Ammon's horn (tissue), 1 donor: Measurements from ENCODE around the gene CEP85.
"Not testable (repeated sequence)": the region's sequence is repeated elsewhere in the genome, so short reads cannot be mapped to it uniquely, and the experiment has no call there.

ENCODE experiments used
- DNase-seq: peaks from one replicate; pipeline ENCODE4 v3.0.0-alpha.2; 2016; ENCODE audit warnings: low spot score

CEP85 gene

GRCh38 chr1:26290882-26291261 is 56.9 kb downstream of the CEP85 start:
- no peak for DNase-seq

DNA sequence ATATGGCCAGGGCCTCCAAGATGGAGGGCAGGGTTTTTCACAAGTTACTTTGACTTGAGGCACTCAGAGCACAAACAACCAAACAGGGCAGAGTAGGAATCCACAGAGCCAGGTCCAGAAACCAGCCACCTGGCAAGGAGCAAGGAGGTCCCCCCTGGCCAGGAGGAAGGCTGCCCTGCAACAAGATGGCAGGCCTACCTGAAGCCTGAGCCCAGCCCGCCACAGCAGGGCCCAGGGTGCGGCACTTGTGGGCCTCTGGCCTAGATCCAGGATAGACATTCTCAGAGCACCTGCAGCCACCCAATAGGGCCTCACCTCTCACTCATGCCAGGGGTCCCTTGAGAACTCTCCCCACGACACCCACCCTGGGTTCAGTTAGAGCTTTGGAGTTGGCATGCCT is 57.4 kb downstream of the CEP85 start:
- no peak for DNase-seq

- DNase-seq, result no peak
Measured at GRCh38 chr1:26291939-26292338, 57.9 kb downstream of the CEP85 start.

DNA sequence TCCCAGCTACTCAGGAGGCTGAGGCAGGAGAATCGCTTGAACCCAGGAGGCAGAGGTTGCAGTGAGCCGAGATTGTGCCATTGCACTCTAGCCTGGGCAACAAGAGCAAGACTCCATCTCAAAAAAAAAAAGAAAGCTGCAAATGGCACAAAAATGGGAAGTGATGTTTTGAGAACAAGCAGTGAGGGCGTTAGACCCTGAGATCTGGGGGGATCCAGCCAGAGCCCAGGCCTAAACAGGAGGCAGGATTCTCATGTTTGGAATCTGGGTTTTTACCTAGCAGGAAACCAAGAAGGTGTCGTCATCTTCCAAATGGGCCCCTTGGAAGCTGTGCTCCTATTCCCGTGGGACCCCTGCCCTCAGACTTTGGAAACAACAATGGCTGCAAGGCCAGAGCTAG is 58.7 kb downstream of the CEP85 start:
- not testable (repeated sequence) for DNase-seq

DNA sequence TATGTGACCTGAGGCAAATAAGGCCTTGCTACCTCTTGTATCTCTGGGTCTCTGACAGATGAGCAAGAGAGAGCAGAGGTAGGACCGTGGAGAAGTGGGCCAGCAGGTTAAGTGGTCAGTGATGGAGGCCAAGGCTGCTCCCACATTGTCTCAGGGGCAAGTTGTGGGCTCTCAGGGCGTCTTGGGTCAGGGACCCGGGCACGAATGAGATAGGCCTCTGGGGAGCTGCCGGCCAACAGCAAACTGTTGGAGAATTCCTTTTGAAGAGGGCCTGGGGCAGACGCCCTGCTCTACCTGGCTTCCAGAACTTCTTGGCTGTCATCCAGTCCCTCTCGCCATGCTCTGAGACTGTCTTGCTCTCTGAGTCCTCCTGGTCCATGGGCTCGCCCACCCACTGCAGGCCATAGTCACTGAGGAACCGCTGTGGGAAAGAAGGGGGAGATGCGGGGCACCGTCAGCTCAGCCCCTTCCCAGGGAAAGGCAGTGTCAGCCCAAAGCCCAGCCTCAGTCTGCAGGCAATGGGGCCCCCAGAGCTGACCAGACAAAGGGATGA is 60.0 kb downstream of the CEP85 start:
- no peak for DNase-seq

GRCh38 chr1:26295194-26296138 is 61.5 kb downstream of the CEP85 start:
- DNase-seq, result no peak

DNA sequence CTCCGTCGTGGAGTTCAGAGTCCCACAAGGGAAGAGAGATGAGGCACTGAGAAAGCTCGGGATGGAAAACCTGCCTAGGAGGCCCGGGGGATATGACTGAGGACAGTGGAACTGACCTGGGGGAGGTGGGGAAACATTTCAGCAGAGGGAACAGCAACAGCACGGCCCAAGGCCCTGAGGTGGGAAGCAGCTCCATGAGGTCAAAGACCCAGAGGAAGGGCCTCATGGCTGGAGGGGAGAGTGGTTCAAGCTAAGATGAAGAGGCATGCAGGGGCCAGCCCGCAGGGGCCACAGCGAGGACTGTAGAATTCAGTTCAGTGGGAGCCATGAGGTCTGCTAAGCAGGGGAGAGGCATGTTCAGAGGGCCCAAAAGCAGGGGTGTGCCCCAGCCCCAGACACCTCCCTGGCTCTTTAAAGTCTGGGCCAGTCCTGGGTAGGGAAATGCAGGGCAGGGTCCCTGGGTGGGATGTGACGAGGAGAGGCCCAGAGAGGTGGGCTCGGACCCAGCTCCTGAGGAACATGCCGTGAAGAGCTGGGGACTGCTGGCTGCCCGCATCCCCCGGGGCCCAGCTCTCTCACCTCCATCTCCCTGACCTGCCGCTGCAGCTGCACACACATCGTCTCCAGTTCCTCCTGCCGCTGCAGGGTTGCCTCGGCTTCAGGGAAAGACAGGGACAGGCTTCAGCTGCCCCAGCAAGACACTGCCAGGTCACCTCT is 62.5 kb downstream of the CEP85 start:
- no peak for DNase-seq

DNA sequence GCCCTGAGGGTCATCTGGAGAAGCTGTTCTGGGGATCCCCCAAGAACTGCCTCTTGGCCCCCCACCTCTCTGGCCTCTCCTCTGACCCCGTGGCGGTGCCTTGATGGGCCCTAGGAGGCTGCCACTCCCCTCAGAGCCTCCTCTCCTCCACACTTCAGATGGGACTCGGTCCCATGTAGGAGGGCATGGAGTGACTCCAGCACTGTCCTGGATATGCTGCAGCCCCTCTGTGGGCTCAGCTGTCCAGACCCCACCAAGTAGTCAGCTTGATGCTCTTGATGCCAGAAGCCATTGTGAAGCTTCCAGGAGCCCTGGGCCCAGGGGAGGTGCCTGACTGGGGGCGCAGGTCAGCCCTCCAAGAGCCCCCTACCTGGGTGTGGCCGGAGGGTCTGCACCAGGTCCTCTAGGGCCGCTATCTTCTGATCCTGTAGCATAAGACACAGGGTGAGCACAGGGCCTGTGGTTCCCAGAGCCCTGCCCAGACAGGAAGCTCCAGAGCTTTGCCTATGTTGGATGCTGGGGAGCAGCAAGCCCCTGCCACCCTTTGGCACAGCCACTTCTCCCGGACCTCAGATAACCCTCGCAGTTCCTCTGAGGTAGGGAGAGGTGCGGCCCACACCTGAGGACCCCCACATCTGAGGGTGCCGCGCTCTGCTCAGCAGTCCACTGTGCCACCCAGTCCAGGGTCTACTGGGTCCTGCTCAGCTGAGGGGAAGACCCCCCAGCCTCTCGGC is 63.2 kb downstream of the CEP85 start:
- no peak for DNase-seq

DNA sequence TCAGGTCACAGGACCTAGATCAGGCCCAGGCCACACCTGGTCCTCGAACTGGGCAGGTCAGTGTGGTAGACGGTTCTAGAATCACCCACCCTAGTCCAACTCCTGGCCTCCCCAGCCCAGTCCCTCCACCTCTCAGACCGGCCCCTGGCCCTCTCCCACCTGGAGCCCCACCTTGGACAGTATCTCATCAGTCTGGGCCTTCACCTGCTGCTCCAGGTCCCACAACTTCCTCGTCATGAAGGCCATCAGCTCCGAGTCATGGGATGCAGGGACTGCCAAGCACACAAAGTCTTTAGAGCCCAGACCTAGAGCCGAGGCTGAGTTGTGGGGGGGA is 63.8 kb downstream of the CEP85 start:
- DNase-seq, result no peak

DNA sequence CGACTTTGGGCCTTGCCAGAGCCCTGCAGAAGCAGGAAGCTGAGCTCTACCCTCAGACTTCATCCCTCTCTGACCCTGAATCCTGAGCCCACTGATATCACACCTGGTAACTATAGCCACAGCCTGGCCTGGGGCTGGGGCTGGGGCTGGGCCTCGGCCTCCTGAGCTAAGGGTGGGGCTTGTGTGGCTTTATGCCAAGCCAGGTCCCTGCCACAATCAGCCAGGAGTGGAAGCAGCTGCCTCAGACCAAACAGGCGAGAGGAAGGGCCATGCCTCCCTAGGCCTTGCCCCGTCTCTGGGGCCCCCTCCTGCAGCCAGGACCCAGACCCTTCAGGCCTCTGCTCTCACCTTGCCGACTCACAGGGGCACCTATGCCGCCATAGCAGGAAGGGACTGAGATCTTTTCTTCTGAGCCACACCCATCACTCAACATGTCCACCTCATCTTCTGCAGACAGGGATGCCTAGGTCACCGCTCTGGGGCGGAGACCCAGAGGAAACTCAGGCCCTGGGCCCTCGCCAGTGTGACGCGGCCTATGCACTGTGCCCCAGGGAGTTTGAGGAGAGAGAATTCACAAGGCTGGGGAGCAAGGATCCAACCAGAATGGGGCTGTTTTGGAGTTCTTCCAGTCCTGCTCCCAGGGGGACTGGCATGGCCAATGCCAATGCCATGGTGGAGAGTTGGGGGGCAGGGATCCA is 66.7 kb downstream of the CEP85 start:
- no peak for DNase-seq

- no peak for DNase-seq
Measured at GRCh38 chr1:26302733-26303405, 68.9 kb downstream of the CEP85 start.

GRCh38 chr1:26305667-26306289 is 71.8 kb downstream of the CEP85 start:
- DNase-seq, result no peak

DNA sequence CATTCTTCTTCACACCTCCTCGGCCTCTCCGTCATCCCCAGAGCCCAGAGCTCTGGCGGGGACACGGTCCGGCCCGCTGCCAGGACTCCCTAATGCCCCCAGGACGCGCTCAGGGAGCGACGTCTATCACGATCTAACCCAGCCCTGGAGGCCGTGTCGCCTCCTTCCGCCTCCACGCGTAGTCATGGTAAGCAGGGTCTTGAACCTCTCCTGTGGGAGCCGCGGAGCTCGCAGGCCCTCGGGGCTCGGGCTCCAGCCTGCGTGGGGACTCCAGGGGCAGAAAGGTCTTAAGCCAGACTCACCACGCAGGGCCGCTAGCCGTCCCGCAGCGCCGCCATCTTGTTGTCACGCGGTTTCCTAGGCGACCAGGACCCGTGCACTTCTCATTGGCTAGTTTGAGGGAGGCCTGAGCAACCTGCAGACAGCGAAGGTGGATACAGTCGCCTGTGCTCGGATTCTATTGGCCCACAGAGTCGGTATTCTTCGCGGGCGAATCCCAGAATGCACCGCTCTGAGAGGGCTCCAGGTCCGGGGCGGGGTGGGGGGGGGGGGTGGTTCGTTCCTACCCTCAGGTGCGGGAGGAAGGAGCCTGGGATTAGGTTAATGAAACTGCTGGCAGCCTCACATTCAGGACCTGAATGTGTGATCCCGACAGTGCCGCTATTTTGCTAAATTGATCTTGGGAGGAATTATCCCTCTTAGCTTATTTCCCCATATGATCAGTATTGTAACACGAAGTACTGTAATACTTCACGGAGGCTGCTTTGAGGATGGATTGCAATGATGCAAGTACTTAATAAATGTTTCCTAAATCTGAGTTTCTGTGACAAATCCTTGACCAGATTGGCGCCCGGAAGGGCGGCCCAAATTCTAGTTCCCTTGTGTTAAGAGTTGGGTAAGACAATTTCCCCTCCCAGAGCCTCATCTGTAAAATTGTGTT is 72.6 kb downstream of the CEP85 start, which contains the start of gene UBXN11:
Gene UBXN11 (minus strand): TSS at position 347 of the 940 bp plus-strand sequence. CDS start 3,753 bp downstream, outside the sequence.
- peak; percentile 95 for DNase-seq

DNA sequence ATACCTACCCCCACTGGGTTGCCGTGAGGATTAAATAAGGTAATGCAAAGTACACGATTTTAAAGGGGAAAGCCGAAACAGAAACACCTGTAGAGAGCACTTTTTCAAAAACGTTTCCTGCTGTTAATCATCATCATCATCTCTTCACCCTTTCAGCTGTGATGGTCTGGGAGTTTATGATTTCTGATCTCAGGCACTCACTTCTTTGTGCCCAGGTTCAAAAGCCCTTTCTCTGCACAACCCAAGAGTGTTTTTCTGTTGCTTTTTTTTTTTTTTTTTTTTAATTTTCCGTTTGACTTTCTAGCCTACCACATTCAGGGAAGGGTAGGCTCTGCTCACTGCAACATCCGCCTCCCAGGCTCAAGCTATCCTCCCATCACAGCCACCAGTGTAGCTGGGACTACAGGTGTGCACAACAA is 73.4 kb downstream of the CEP85 start:
- no peak for DNase-seq

DNA sequence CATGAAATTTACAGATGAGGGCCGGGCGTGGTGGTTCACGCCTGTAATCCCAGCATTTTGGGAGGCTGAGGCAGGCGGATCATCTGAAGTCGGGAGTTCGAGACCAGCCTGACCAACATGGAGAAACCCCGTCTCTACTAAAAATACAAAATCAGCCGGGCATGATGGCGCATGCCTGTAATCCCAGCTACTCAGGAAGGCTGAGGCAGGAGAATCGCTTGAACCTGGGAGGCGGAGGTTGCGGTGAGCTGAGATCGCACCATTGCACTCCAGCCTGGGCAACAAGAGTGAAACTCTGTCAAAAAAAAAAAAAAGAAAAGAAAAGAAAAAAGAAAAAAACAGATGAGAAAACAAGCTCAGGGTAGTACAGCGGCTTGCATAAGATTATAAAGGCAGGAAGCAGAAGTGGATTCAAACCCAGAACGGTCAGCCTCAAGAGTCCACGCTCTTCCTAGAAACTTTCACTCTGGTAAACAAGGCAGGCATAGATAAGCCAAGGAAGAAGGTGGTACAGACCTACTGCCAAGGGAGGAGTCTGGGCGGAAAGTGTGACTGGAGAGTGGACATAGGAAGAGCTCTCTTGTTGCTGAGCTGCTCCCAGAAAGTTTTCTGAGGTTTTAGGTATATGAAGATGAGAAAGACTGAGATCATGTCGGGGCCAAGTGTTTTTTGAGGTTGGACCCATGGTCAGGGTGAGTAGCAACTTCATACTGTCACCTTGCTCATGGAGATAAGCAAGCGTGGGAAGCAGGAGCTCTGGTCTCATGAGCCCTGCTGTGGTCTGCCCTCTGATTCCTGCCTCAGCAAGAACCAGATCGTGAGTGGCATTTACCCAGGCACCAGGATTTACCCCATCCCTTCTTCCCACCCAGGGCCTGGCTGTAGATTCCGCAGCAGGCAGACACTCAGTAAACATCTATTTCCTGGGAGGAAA is 74.2 kb downstream of the CEP85 start:
- DNase-seq, result not testable (repeated sequence)

- no peak for DNase-seq
Measured at GRCh38 chr1:26314501-26314900, 80.5 kb downstream of the CEP85 start.

DNA sequence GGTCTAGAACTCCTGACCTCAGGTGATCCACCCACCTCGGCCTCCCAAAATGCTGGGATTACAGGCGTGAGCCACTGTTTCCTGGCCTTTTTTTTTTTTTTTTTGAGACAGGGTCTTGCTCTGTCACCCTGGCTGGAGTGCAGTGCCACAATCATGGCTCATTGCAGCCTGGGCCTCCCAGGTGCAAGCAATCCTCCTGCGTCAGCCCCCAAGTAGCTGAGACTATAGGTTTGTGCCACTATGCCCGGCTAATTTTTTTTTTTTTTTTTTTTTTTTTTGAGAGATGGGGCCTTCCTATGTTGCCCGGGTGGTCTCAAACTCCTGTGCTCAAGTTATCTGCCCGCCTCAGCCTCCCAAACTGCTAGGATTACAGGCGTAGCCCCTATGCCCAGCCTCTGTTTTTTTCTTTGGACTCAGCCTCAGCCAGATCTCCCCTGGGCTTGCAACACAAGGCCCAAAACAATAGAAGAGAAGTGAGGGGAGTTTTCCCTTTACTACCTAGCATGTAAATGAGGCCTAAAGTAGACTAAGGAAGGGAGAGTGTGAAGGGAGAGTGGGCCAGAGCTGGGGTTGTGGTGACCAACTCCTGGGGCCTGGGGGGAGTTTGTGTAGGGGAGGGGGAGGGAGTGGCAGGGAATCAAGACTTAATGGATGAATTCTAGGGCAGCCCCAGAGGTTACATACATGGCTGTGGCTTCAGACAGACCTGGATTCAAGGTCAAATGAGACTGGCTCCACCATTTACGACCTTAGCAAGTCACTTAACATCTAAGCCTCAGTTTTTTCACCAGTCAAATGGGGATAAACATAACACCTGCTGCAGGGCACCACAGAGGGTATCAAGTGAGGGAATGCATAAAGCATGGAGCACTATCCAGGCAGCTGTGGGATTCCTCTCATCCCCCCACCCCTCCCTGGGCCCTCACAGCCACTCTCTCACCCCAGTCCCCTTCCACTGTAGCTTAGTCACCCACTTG is 82.2 kb downstream of the CEP85 start:
- no peak for DNase-seq
